ENCODE data around the gene INPP5B. TPM values are rescaled to one million over a fixed set of nuclear protein-coding genes. Genes with fewer than 3 reads are reported as not detected.

Gene INPP5B
- total RNA-seq, 1 experiment from 2014 or later: 12.1 TPM

- no peak overlapping the region for H3K9ac ChIP-seq (ENCODE audit: low read length)
- CTCF ChIA-PET: no interaction called here
- H3K4me3 ChIP-seq (ENCODE audit: low read length): no peak overlapping the region
- BruUV-seq (replicated peaks): no TSS peak
- H3F3A ChIP-seq (ENCODE audit: low read length, unreplicated experiment): no peaks in the 10 kb centered on the region
- TF ChIP-seq EZH2 (IDR thresholded peaks at IDR 0.05; ENCODE audit: low read length, unreplicated experiment) (no peak), EZH2phosphoT487 (IDR thresholded peaks at IDR 0.05; ENCODE audit: borderline replicate concordance, low read length) (no peak)
- TF ChIP-seq, protein P1, sequence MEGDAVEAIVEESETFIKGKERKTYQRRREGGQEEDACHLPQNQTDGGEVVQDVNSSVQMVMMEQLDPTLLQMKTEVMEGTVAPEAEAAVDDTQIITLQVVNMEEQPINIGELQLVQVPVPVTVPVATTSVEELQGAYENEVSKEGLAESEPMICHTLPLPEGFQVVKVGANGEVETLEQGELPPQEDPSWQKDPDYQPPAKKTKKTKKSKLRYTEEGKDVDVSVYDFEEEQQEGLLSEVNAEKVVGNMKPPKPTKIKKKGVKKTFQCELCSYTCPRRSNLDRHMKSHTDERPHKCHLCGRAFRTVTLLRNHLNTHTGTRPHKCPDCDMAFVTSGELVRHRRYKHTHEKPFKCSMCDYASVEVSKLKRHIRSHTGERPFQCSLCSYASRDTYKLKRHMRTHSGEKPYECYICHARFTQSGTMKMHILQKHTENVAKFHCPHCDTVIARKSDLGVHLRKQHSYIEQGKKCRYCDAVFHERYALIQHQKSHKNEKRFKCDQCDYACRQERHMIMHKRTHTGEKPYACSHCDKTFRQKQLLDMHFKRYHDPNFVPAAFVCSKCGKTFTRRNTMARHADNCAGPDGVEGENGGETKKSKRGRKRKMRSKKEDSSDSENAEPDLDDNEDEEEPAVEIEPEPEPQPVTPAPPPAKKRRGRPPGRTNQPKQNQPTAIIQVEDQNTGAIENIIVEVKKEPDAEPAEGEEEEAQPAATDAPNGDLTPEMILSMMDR (conservative IDR thresholded peaks at IDR 0.05; ENCODE audit: low read depth, low read length): no peak
- no peak overlapping the region for H3K4me2 ChIP-seq (ENCODE audit: low read length)
- ATAC-seq: no peak
- no peaks in the 10 kb centered on the region for H3K27me3 ChIP-seq (ENCODE audit: low read length)
- H3K9me3 ChIP-seq (ENCODE audit: low read length): no peaks in the 10 kb centered on the region
- H3K9me2 ChIP-seq (replicated peaks; ENCODE audit: low read length): no peaks in the 10 kb centered on the region
- H4K20me1 ChIP-seq (ENCODE audit: low read length): no peaks in the 10 kb centered on the region
- POLR2A ChIA-PET (ENCODE audit: unreplicated experiment): no interaction called here
- no peak for DNase-seq
- H2AFZ ChIP-seq (ENCODE audit: low read length): no peak overlapping the region
- intact Hi-C loops (cut with micrococcal nuclease): no loop called here
- H3K4me1 ChIP-seq (ENCODE audit: insufficient read depth, low read length): no peaks in the 10 kb centered on the region
- H3K27ac ChIP-seq (ENCODE audit: low read length): no peak overlapping the region
- H3K79me2 ChIP-seq (ENCODE audit: low read length): no peaks in the 10 kb centered on the region
- no peaks in the 10 kb centered on the region for H3K36me3 ChIP-seq (ENCODE audit: low read depth, low read length)
These were observed 1.3 kb upstream of the INPP5B start for GRCh38 chr1:37948166-37948565.

- BruUV-seq (replicated peaks): no TSS peak
- Histone ChIP-seq H2AFZ (ENCODE audit: low read length) (no peak overlapping the region), H3K4me3 (ENCODE audit: low read length) (no peak overlapping the region), H3K27ac (ENCODE audit: low read length) (no peak overlapping the region), H3F3A (ENCODE audit: low read length, unreplicated experiment) (no peaks in the 10 kb centered on the region), H3K9me3 (ENCODE audit: low read length) (no peaks in the 10 kb centered on the region), H3K4me2 (ENCODE audit: low read length) (no peak overlapping the region), H3K27me3 (ENCODE audit: low read length) (no peaks in the 10 kb centered on the region), H3K9ac (ENCODE audit: low read length) (no peak overlapping the region), H3K79me2 (ENCODE audit: low read length) (no peaks in the 10 kb centered on the region), H3K9me2 (replicated peaks; ENCODE audit: low read length) (no peaks in the 10 kb centered on the region), H4K20me1 (ENCODE audit: low read length) (no peaks in the 10 kb centered on the region), H3K36me3 (ENCODE audit: low read depth, low read length) (no peaks in the 10 kb centered on the region), H3K4me1 (ENCODE audit: insufficient read depth, low read length) (no peaks in the 10 kb centered on the region)
- DNase-seq (no peak), ATAC-seq (no peak)
- intact Hi-C loops (cut with micrococcal nuclease): no loop called here
- TF ChIP-seq, protein P1 (conservative IDR thresholded peaks at IDR 0.05; ENCODE audit: low read depth, low read length): no peak
- TF ChIP-seq EZH2phosphoT487 (IDR thresholded peaks at IDR 0.05; ENCODE audit: borderline replicate concordance, low read length) (no peak), EZH2 (IDR thresholded peaks at IDR 0.05; ENCODE audit: low read length, unreplicated experiment) (no peak)
- POLR2A ChIA-PET (ENCODE audit: unreplicated experiment): no interaction called here
- CTCF ChIA-PET: no interaction called here
These were observed 511 bp upstream of the INPP5B start for GRCh38 chr1:37947364-37947763.

- no peaks in the 10 kb centered on the region for H3K36me3 ChIP-seq (ENCODE audit: low read depth, low read length)
- no peak overlapping the region for H3K9ac ChIP-seq (ENCODE audit: low read length)
- CTCF ChIA-PET: no interaction called here
- H3K79me2 ChIP-seq (ENCODE audit: low read length): no peaks in the 10 kb centered on the region
- no peaks in the 10 kb centered on the region for H3K4me1 ChIP-seq (ENCODE audit: insufficient read depth, low read length)
- no peak for DNase-seq
- no peaks in the 10 kb centered on the region for H4K20me1 ChIP-seq (ENCODE audit: low read length)
- no TSS peak for BruUV-seq (replicated peaks)
- H3K4me3 ChIP-seq (ENCODE audit: low read length): no peak overlapping the region
- no peak overlapping the region for H3K27ac ChIP-seq (ENCODE audit: low read length)
- no peak overlapping the region for H3K4me2 ChIP-seq (ENCODE audit: low read length)
- no peaks in the 10 kb centered on the region for H3K9me2 ChIP-seq (replicated peaks; ENCODE audit: low read length)
- ATAC-seq: no peak
- H3F3A ChIP-seq (ENCODE audit: low read length, unreplicated experiment): no peaks in the 10 kb centered on the region
- intact Hi-C loops (cut with micrococcal nuclease): no loop called here
- TF ChIP-seq EZH2 (IDR thresholded peaks at IDR 0.05; ENCODE audit: low read length, unreplicated experiment) (no peak), EZH2phosphoT487 (IDR thresholded peaks at IDR 0.05; ENCODE audit: borderline replicate concordance, low read length) (no peak)
- TF ChIP-seq, protein P1 (conservative IDR thresholded peaks at IDR 0.05; ENCODE audit: low read depth, low read length): no peak
- no peaks in the 10 kb centered on the region for H3K27me3 ChIP-seq (ENCODE audit: low read length)
- POLR2A ChIA-PET (ENCODE audit: unreplicated experiment): no interaction called here
- no peaks in the 10 kb centered on the region for H3K9me3 ChIP-seq (ENCODE audit: low read length)
- H2AFZ ChIP-seq (ENCODE audit: low read length): no peak overlapping the region
These were observed 830 bp downstream of the INPP5B start for GRCh38 chr1:37945743-37946702.

All from PC-3 (cell line).